Aorta (tissue), 5 donors: Measurements from ENCODE around the gene MRGPRX2. TPM values are rescaled to one million over a fixed set of nuclear protein-coding genes. Genes with fewer than 3 reads are reported as not detected.

Source experiments
- ATAC-seq: fragments of 200-7000 bp; cut with Tn5 transposase; one replicate; pipeline ENCODE4 v1.9.1; 2022; ENCODE audit warnings: moderate library complexity; ENCODE audit not compliant: low FRiP score
- DNase-seq, 2 donors: peaks; one replicate each; pipeline ENCODE4 v3.0.0-alpha.2; 2020
- H3K27ac ChIP-seq, 2 donors: one replicate each; pipeline ENCODE4 v1.5.1; 2013; ENCODE audit warnings: low read length in 2 of 2, mild to moderate bottlenecking in 2 of 2, moderate library complexity in 2 of 2, control low read depth in 1 of 2, inconsistent platforms in 1 of 2, low read depth in 1 of 2
- H3K27me3 ChIP-seq, 2 donors: one replicate each; pipeline ENCODE4 v1.6.1; 2013; ENCODE audit warnings: control low read depth in 1 of 2, low read length in 1 of 2, mild to moderate bottlenecking in 1 of 2, moderate library complexity in 1 of 2; ENCODE audit not compliant: insufficient read depth in 2 of 2, control insufficient read depth in 1 of 2
- H3K36me3 ChIP-seq, 2 donors: one replicate each; pipeline ENCODE4 v1.6.1; 2013; ENCODE audit warnings: control low read depth in 1 of 2, low read length in 1 of 2, mild to moderate bottlenecking in 1 of 2; ENCODE audit not compliant: insufficient read depth in 2 of 2, control insufficient read depth in 1 of 2
- H3K4me1 ChIP-seq, 2 donors: one replicate each; pipeline ENCODE4 v1.6.1; 2013; ENCODE audit warnings: low read length in 2 of 2, control low read depth in 1 of 2, mild to moderate bottlenecking in 1 of 2, moderate library complexity in 1 of 2; ENCODE audit not compliant: insufficient read depth in 2 of 2, control insufficient read depth in 1 of 2
- H3K4me3 ChIP-seq, 2 donors: one replicate each; pipeline ENCODE4 v1.5.1; 2013; ENCODE audit warnings: low read length in 2 of 2, control low read depth in 1 of 2, mild to moderate bottlenecking in 1 of 2
- H3K9me3 ChIP-seq: one replicate; pipeline ENCODE4 v1.6.1; 2013; ENCODE audit warnings: mild to moderate bottlenecking, low read length; ENCODE audit not compliant: control insufficient read depth
- WGBS, 2 donors: extraction: QIAGEN DNeasy Blood & Tissue Kit; methylation state at CpG; one replicate each; pipeline ENCODE4 v1.1.7; 2013; 5-methylcytosine and 5-hydroxymethylcytosine counted together
- intact Hi-C, 2 donors: fragments of 100-400 bp; cut with DNase I; formaldehyde crosslinking; loops; one replicate each; pipeline versions ENCODE4 v1.14.2 to v1.15.0; 2022
- polyA plus RNA-seq, 2 donors: library from polyadenylated mRNA; stranded (reverse); fragments of 200-250 nt; gene quantifications; one replicate each; pipeline ENCODE4 v1.2.3, GENCODE V29; 2013
- total RNA-seq, 2 donors: library from RNA; stranded (reverse); fragmentation: NEBNext Ultra II Directional; extraction: Animal tissue kit (Norgen Biotek cat#: 25700); gene quantifications; one replicate each; pipeline ENCODE4 v1.2.1, GENCODE V29; 2021
- donor health status: healthy with polysubstance abuse.
- donor health status: Bipolar disorder and iron deficiency.
- donor health status: DM: no; HTN: no; CAD: no.
- donor health status: DM: no; HTN: no; CAD: no.
- donor health status: DM: yes; HTN: yes; CAD: no.

Gene MRGPRX2
- total and polyA plus RNA-seq, 4 donors = not detected

GRCh38 chr11:19080579-19080993, 20.1 kb upstream of the MRGPRX2 start:
- WGBS, 2 donors = 56 to 59% methylated on average over 6 of the region's 6 CpGs
- no peak for ATAC-seq
- no peak for DNase-seq
- Histone ChIP-seq H3K36me3 (no peaks in the 10 kb centered on the region), H3K4me1 (no peaks in the 10 kb centered on the region), H3K27me3 (peaks cover 0 to 3% of the 10 kb centered on the region in 2 donors), H3K9me3 (no peaks in the 10 kb centered on the region), H3K27ac (no peak overlapping the region), H3K4me3 (no peak overlapping the region)
- intact Hi-C loops = no loop called here

GRCh38 chr11:19079643-19080440, 19.3 kb upstream of the MRGPRX2 start:
- no peak for ATAC-seq
- intact Hi-C loops = loop anchor here in 1 of 2 donors (5.0 kb wide), 1 partner anchor 472 kb away; no protein-coding TSS in a partner anchor
- H3K36me3 ChIP-seq = no peaks in the 10 kb centered on the region

DNA sequence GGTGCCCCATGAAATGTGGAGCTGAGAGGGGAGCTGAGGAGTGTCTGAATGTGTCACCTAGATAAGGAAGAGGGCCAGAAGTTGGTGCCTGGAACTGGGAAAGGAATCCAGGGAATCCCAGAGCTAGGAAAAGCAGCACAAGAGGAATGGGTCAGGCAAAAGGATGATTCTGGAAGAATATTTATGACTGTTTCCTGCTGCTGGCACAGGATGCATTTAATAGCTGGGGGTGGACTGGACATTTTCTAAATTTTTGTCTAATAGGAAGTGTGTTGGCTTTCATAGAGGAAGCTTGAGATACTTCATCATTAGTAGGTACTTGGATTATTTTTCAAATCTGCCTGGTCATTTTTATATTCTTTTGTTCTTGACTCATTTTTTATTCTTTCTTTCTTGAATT, 17.4 kb upstream of the MRGPRX2 start:
- intact Hi-C loops = loop anchor here in 1 of 2 donors (5.0 kb wide), 1 partner anchor 474 kb away; no protein-coding TSS in a partner anchor
- Histone ChIP-seq H3K4me1 (no peaks in the 10 kb centered on the region), H3K9me3 (no peaks in the 10 kb centered on the region), H3K27ac (no peak overlapping the region), H3K36me3 (no peaks in the 10 kb centered on the region), H3K27me3 (peaks cover 0 to 3% of the 10 kb centered on the region in 2 donors), H3K4me3 (no peak overlapping the region)
- DNase-seq (no peak), ATAC-seq (no peak)

More at GRCh38 chr11:19079643-19080440, 19.3 kb upstream of the MRGPRX2 start:
- Histone ChIP-seq H3K4me3 (no peak overlapping the region), H3K27ac (no peak overlapping the region), H3K27me3 (peaks cover 0 to 3% of the 10 kb centered on the region in 2 donors), H3K9me3 (no peaks in the 10 kb centered on the region), H3K4me1 (no peaks in the 10 kb centered on the region)
- 43 to 50% methylated on average over 6 of the region's 6 CpGs for WGBS, 2 donors
- no peak for DNase-seq

GRCh38 chr11:19076744-19077589, 16.4 kb upstream of the MRGPRX2 start:
- H3K27ac ChIP-seq = no peak overlapping the region
- no peak for ATAC-seq
- H3K4me1 ChIP-seq = no peaks in the 10 kb centered on the region
- no peaks in the 10 kb centered on the region for H3K36me3 ChIP-seq
- no peak overlapping the region for H3K4me3 ChIP-seq
- DNase-seq = peak in 1 of 2 donors; percentile 83
- 55 to 58% methylated on average over 10 of the region's 10 CpGs for WGBS, 2 donors
- H3K27me3 ChIP-seq = peaks cover 0 to 3% of the 10 kb centered on the region in 2 donors
- H3K9me3 ChIP-seq = no peaks in the 10 kb centered on the region
- intact Hi-C loops = loop anchor here in 1 of 2 donors (5.0 kb wide), 1 partner anchor 475 kb away; no protein-coding TSS in a partner anchor

- ATAC-seq (no peak), DNase-seq (no peak)
- Histone ChIP-seq H3K27me3 (peaks cover 0 to 3% of the 10 kb centered on the region in 2 donors), H3K4me1 (no peaks in the 10 kb centered on the region), H3K4me3 (no peak overlapping the region), H3K9me3 (no peaks in the 10 kb centered on the region), H3K36me3 (no peaks in the 10 kb centered on the region), H3K27ac (no peak overlapping the region)
- intact Hi-C loops = loop anchor here in 1 of 2 donors (5.0 kb wide), 1 partner anchor 477 kb away; no protein-coding TSS in a partner anchor
- 58 to 73% methylated on average over 3 of the region's 3 CpGs for WGBS, 2 donors
Measured at GRCh38 chr11:19075636-19076035, 15.1 kb upstream of the MRGPRX2 start.

- WGBS, 2 donors = 68% methylated on average over 10 of the region's 10 CpGs
- H3K9me3 ChIP-seq = no peaks in the 10 kb centered on the region
- no peaks in the 10 kb centered on the region for H3K27me3 ChIP-seq
- ATAC-seq = no peak
- DNase-seq = no peak
- no peaks in the 10 kb centered on the region for H3K36me3 ChIP-seq
- no peak overlapping the region for H3K27ac ChIP-seq
- H3K4me3 ChIP-seq = no peak overlapping the region
- intact Hi-C loops = loop anchor here in 1 of 2 donors (5.0 kb wide), 1 partner anchor 479 kb away; no protein-coding TSS in a partner anchor
- H3K4me1 ChIP-seq = no peaks in the 10 kb centered on the region
Measured at GRCh38 chr11:19073454-19074415, 13.2 kb upstream of the MRGPRX2 start.

GRCh38 chr11:19072464-19072863, 11.9 kb upstream of the MRGPRX2 start:
- 84 to 86% methylated on average over 5 of the region's 5 CpGs for WGBS, 2 donors
- Histone ChIP-seq H3K4me1 (no peaks in the 10 kb centered on the region), H3K4me3 (no peak overlapping the region), H3K36me3 (no peaks in the 10 kb centered on the region), H3K9me3 (no peaks in the 10 kb centered on the region), H3K27me3 (no peaks in the 10 kb centered on the region), H3K27ac (no peak overlapping the region)
- DNase-seq (no peak), ATAC-seq (no peak)
- intact Hi-C loops = loop anchor here in 1 of 2 donors (5.0 kb wide), 1 partner anchor 480 kb away; no protein-coding TSS in a partner anchor

DNA sequence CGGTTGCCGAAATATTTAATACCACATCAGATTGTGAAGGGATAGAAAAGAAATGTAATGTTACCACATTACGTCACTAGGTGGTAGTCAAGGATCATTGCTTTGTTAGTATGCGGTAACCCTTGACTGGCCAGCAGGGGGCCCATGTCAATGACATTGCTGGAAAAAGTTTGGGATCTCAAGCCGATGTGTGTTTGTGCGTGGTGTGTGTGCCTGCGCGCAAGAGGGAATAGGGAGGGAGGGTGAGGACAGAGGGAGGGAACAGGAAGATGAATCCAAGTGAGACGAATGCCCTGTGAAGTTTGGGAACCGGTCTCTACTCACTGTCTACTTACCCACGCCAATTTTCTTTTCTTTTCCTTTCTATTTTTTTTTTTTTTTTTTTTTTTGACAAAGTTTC, 10.7 kb upstream of the MRGPRX2 start:
- no peak overlapping the region for H3K4me3 ChIP-seq
- no peaks in the 10 kb centered on the region for H3K27me3 ChIP-seq
- ATAC-seq (peak; percentile 84), DNase-seq (peak; percentile 75 to 87)
- no peaks in the 10 kb centered on the region for H3K36me3 ChIP-seq
- H3K9me3 ChIP-seq = no peaks in the 10 kb centered on the region
- intact Hi-C loops = loop anchor here in 1 of 2 donors (5.0 kb wide), 1 partner anchor 481 kb away; no protein-coding TSS in a partner anchor
- no peak overlapping the region for H3K27ac ChIP-seq
- WGBS, 2 donors = 3 to 4% methylated on average over 11 of the region's 11 CpGs
- no peaks in the 10 kb centered on the region for H3K4me1 ChIP-seq
